PC-3 (cell line): ENCODE results near the gene PPIF. TPM values are rescaled to one million over a fixed set of nuclear protein-coding genes. Genes with fewer than 3 reads are reported as not detected.

Experiments used
- ATAC-seq: fragments of 200-7000 bp; cut with Tn5 transposase; 2 replicates; pipeline ENCODE4 v1.9.1; 2020; ENCODE audit warnings: mild to moderate bottlenecking, moderate library complexity
- BruUV-seq: library from RNA; stranded (reverse); fragments of 400-500 nt; replicated peaks from 2 replicates; lab custom pipeline; 2021; lab: Mats Ljungman, UMichigan
- CTCF ChIA-PET: fragments of 300-600 bp; sonication (Branson Sonifier 250); formaldehyde crosslinking; loops from one replicate; lab custom pipeline; 2022; ENCODE audit warnings: antibody characterized with exemption; lab: Charles Lee
- POLR2A ChIA-PET: fragments of 300-600 bp; sonication (Branson Sonifier 250); formaldehyde crosslinking; loops from one replicate; lab custom pipeline; 2022; ENCODE audit warnings: antibody characterized with exemption; ENCODE audit not compliant: unreplicated experiment; lab: Charles Lee
- DNase-seq: peaks from one replicate; pipeline ENCODE4 v3.0.0-alpha.2; 2015
- H2AFZ ChIP-seq: fragments of 300-600 bp; sonication (generic); 2 replicates; pipeline ENCODE4 v1.6.0; 2016; ENCODE audit warnings: antibody characterized with exemption, low read length
- H3F3A ChIP-seq: fragments of 300-600 bp; sonication (generic); one replicate; pipeline ENCODE4 v1.6.0; 2017; ENCODE audit warnings: antibody characterized with exemption, low read length, control low read depth, mild to moderate bottlenecking; ENCODE audit not compliant: unreplicated experiment
- H3K27ac ChIP-seq: fragments of 300-600 bp; sonication (generic); 2 replicates; pipeline ENCODE4 v1.5.1; 2016; ENCODE audit warnings: mild to moderate bottlenecking, low read length
- H3K27me3 ChIP-seq: fragments of 300-600 bp; sonication (generic); 2 replicates; pipeline ENCODE4 v1.6.1; 2016; ENCODE audit warnings: low read length, mixed read lengths
- H3K36me3 ChIP-seq: fragments of 300-600 bp; sonication (generic); 2 replicates; pipeline ENCODE4 v1.6.1; 2016; ENCODE audit warnings: low read depth, mixed run types, low read length, mixed read lengths
- H3K4me1 ChIP-seq: fragments of 300-600 bp; sonication (generic); 2 replicates; pipeline ENCODE4 v1.5.1; 2016; ENCODE audit warnings: low read length; ENCODE audit not compliant: insufficient read depth
- H3K4me2 ChIP-seq: fragments of 300-600 bp; sonication (generic); 2 replicates; pipeline ENCODE4 v1.6.0; 2016; ENCODE audit warnings: low read length
- H3K4me3 ChIP-seq: fragments of 300-600 bp; sonication (generic); 2 replicates; pipeline ENCODE4 v1.5.1; 2016; ENCODE audit warnings: mild to moderate bottlenecking, low read length, mixed read lengths
- H3K79me2 ChIP-seq: fragments of 300-600 bp; sonication (generic); 2 replicates; pipeline ENCODE4 v1.6.1; 2017; ENCODE audit warnings: low read length, mixed read lengths
- H3K9ac ChIP-seq: fragments of 300-600 bp; sonication (generic); 2 replicates; pipeline ENCODE4 v1.6.0; 2016; ENCODE audit warnings: mild to moderate bottlenecking, low read length
- H3K9me2 ChIP-seq: fragments of 300-600 bp; sonication (generic); replicated peaks from 2 replicates; pipeline ENCODE4 v1.6.1; 2016; ENCODE audit warnings: mixed run types, low read length, mixed read lengths
- H3K9me3 ChIP-seq: fragments of 300-600 bp; sonication (generic); 2 replicates; pipeline ENCODE4 v1.6.1; 2016; ENCODE audit warnings: low read length, mixed read lengths
- H4K20me1 ChIP-seq: fragments of 300-600 bp; sonication (generic); 2 replicates; pipeline ENCODE4 v1.6.1; 2016; ENCODE audit warnings: low read length, mixed read lengths
- CTCF ChIP-seq: fragments of 300-600 bp; sonication (generic); conservative IDR thresholded peaks from 2 replicates; pipeline ENCODE4 v1.5.1; 2017; ENCODE audit warnings: antibody characterized with exemption, low read depth, mild to moderate bottlenecking, low read length
- EZH2 ChIP-seq: fragments of 300-600 bp; sonication (generic); IDR thresholded peaks from one replicate; pipeline ENCODE4 v1.6.1; 2017; ENCODE audit warnings: antibody characterized with exemption, mild to moderate bottlenecking, low read length; ENCODE audit not compliant: unreplicated experiment
- EZH2phosphoT487 ChIP-seq: fragments of 300-600 bp; sonication (generic); IDR thresholded peaks from 2 replicates; pipeline ENCODE4 v1.6.1; 2018; ENCODE audit warnings: mild to moderate bottlenecking, antibody characterized with exemption, low read length, borderline replicate concordance
- intact Hi-C: fragments of 100-400 bp; cut with micrococcal nuclease; formaldehyde crosslinking; loops from 2 replicates; pipeline ENCODE4 v1.9.0; 2023
- total RNA-seq: library from RNA; depleted of rRNA; stranded (reverse); fragments of >200 nt; gene quantifications from 2 replicates; pipeline ENCODE4 v1.2.3, GENCODE V29; 2014

PPIF gene
- total RNA-seq, 1 experiment from 2014 or later, result 381 TPM

DNA sequence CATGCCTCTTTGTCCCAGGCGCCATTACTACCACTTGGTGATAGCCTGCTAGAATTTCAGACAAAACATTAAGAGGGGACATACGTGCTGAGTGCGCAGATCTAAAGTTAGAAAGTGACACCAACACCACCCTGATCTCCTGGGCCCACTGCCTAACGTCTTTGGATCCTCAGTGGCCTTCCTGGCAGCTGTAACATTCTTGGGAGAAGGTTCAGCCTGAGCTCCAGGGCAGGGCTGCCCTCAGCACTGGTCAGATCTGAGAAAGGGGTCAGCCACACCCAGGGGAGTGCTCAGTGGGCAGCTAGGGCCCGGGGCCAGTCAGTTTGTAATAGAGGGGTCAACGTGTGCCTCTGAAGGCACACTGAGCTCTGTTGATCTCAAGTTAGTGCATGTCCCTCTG, 49.8 kb downstream of the PPIF start:
- H3K27me3 ChIP-seq, result no peaks in the 10 kb centered on the region
- no peak overlapping the region for H2AFZ ChIP-seq
- TF ChIP-seq CTCF (no peak), EZH2phosphoT487 (no peak), EZH2 (no peak)
- no peaks in the 10 kb centered on the region for H3K4me1 ChIP-seq
- ATAC-seq, result no peak
- no peaks in the 10 kb centered on the region for H4K20me1 ChIP-seq
- no TSS peak for BruUV-seq
- no peaks in the 10 kb centered on the region; the same call in 1 of the 2 replicates for H3K36me3 ChIP-seq
- no peaks in the 10 kb centered on the region for H3K9me3 ChIP-seq
- no peaks in the 10 kb centered on the region for H3K79me2 ChIP-seq
- ChIA-PET POLR2A (no interaction called here), CTCF (no interaction called here)
- no peaks in the 10 kb centered on the region for H3F3A ChIP-seq
- H3K9ac ChIP-seq, result no peak overlapping the region
- H3K27ac ChIP-seq, result no peak overlapping the region
- no peaks in the 10 kb centered on the region for H3K9me2 ChIP-seq
- H3K4me2 ChIP-seq, result no peak overlapping the region
- no peak overlapping the region for H3K4me3 ChIP-seq
- intact Hi-C loops, result no loop called here
- no peak for DNase-seq

DNA sequence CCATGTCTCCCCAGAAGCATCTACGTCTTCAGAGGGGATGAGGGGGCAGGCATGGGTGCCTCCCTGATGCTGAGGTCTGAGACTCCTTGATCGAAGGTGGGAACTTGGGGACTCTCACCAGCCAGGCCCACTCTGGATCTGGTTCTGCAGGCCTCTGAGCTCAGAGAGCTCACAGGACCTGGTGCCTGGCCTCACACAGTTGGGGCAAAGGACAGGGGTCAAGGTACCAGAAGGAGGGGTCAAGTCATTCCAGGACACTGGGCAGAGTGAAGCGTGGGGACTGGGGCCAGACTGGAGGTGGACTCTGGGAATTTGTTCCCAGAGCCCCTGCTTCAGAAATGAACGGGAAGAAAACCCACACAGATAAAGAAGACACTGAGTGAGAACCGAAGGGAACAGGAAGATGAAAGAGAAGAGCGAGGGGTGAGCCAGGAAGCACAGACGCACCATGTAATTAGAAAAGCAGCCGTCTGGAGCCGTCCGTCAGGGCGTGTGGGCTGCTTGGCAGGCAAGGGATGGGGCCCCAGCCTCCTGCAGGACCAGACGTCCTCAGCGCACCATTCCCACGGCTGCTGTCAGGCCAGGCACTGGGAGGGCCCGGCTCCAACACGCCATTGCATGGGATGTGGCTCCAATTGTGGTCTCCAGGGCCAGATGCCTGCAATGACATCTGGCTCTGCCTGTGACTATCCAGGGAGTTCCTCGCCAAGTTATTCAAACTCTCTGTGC, 50.5 kb downstream of the PPIF start:
- Histone ChIP-seq H3K4me1 (peaks cover 1% of the 10 kb centered on the region), H4K20me1 (no peaks in the 10 kb centered on the region), H3K4me2 (no peak overlapping the region), H3K27me3 (no peaks in the 10 kb centered on the region), H3K4me3 (no peak overlapping the region), H3F3A (no peaks in the 10 kb centered on the region), H3K9me3 (no peaks in the 10 kb centered on the region), H3K9me2 (no peaks in the 10 kb centered on the region), H3K36me3 (no peaks in the 10 kb centered on the region; the same call in 1 of the 2 replicates), H2AFZ (no peak overlapping the region), H3K27ac (no peak overlapping the region), H3K79me2 (no peaks in the 10 kb centered on the region), H3K9ac (no peak overlapping the region)
- ChIA-PET CTCF (interaction anchor here (1.3 kb wide), 1 partner anchor 70 kb away, joined by 3 read pairs; no protein-coding TSS in a partner anchor), POLR2A (no interaction called here)
- no TSS peak for BruUV-seq
- ATAC-seq (no peak), DNase-seq (no peak)
- intact Hi-C loops, result no loop called here
- TF ChIP-seq EZH2, result no peak

- Histone ChIP-seq H3K36me3 (no peaks in the 10 kb centered on the region; the same call in 1 of the 2 replicates), H3K79me2 (no peaks in the 10 kb centered on the region), H3F3A (no peaks in the 10 kb centered on the region), H4K20me1 (no peaks in the 10 kb centered on the region), H3K9me3 (no peaks in the 10 kb centered on the region), H3K4me2 (no peak overlapping the region), H3K27me3 (no peaks in the 10 kb centered on the region), H3K9ac (no peak overlapping the region), H3K4me1 (peaks cover 10% of the 10 kb centered on the region), H3K9me2 (no peaks in the 10 kb centered on the region), H3K4me3 (no peak overlapping the region), H2AFZ (no peak overlapping the region), H3K27ac (no peak overlapping the region)
- DNase-seq (no peak), ATAC-seq (no peak)
- BruUV-seq, result no TSS peak
- POLR2A ChIA-PET, result no interaction called here
- CTCF ChIA-PET, result interaction anchor here (0.5 to 1.3 kb wide), 3 partner anchors 24 to 89 kb away, joined by 3 read pairs; no protein-coding TSS in a partner anchor
- intact Hi-C loops, result no loop called here
- TF ChIP-seq EZH2phosphoT487 (no peak), CTCF (no peak), EZH2 (no peak)
Measured at GRCh38 chr10:79398642-79399041, 51.4 kb downstream of the PPIF start.
